GM18909 (cell line): Measurements from ENCODE around the gene INAFM1.
A peak's percentile ranks its signal among the peaks of the same experiment; 100 is the strongest.
"Not testable (repeated sequence)": the region's sequence is repeated elsewhere in the genome, so short reads cannot be mapped to it uniquely, and the experiment has no call there.

Experiments used
- ATAC-seq: cut with Tn5 transposase; IDR thresholded peaks from one replicate; pipeline ENCODE4 v1.9.1; 2021; ENCODE audit warnings: mild to moderate bottlenecking; ENCODE audit not compliant: unreplicated experiment, poor library complexity

INAFM1 gene

GRCh38 chr19:47266401-47266941, 8.2 kb upstream of the INAFM1 start:
- no peak for ATAC-seq

- ATAC-seq = no peak
These were observed 7.3 kb upstream of the INAFM1 start for GRCh38 chr19:47267350-47267759.

GRCh38 chr19:47268028-47268427, 6.7 kb upstream of the INAFM1 start:
- no peak for ATAC-seq

- no peak for ATAC-seq
These were observed 5.1 kb upstream of the INAFM1 start for GRCh38 chr19:47269596-47269995.

GRCh38 chr19:47270408-47270807, 4.3 kb upstream of the INAFM1 start:
- no peak for ATAC-seq

- ATAC-seq = no peak
These were observed 2.7 kb upstream of the INAFM1 start for GRCh38 chr19:47271949-47272348.

- ATAC-seq = no peak
These were observed 2.0 kb upstream of the INAFM1 start for GRCh38 chr19:47272448-47273312.

GRCh38 chr19:47273313-47274070, 1.2 kb upstream of the INAFM1 start:
- peak; percentile 70 for ATAC-seq

GRCh38 chr19:47274891-47275761, 441 bp downstream of the INAFM1 start:
- ATAC-seq = no peak

GRCh38 chr19:47275791-47276461, 1.2 kb downstream of the INAFM1 start:
- ATAC-seq = no peak

- not testable (repeated sequence) for ATAC-seq
These were observed 1.8 kb downstream of the INAFM1 start for GRCh38 chr19:47276513-47276912.

- no peak for ATAC-seq
These were observed 5.6 kb downstream of the INAFM1 start for GRCh38 chr19:47280183-47280797.

GRCh38 chr19:47283405-47284059, 8.8 kb downstream of the INAFM1 start:
- no peak for ATAC-seq

GRCh38 chr19:47284324-47284899, 9.7 kb downstream of the INAFM1 start:
- no peak for ATAC-seq

GRCh38 chr19:47296036-47296435, 21.4 kb downstream of the INAFM1 start:
- ATAC-seq = no peak

GRCh38 chr19:47300867-47301266, 26.2 kb downstream of the INAFM1 start:
- not testable (repeated sequence) for ATAC-seq

GRCh38 chr19:47302249-47302648, 27.6 kb downstream of the INAFM1 start:
- ATAC-seq = no peak

- ATAC-seq = no peak
These were observed 29.3 kb downstream of the INAFM1 start for GRCh38 chr19:47303966-47304365.
